ENCODE data around the gene FAM200A.

GRCh38 chr7:99551334-99551733 is 580 bp downstream of the FAM200A start:
- no peak for TF ChIP-seq CTCF (IDR thresholded peaks at IDR 0.05)
- no peak for TF ChIP-seq POLR2A (IDR thresholded peaks at IDR 0.05)
